ENCODE results near the gene REXO1. TPM values are rescaled to one million over a fixed set of nuclear protein-coding genes. Genes with fewer than 3 reads are reported as not detected.
"Not testable (repeated sequence)": the region's sequence is repeated elsewhere in the genome, so short reads cannot be mapped to it uniquely, and the experiment has no call there.

REXO1 gene
- total and polyA plus RNA-seq, 5 experiments from 2014 or later, result 2.7 to 86.2 (median 6.8) TPM

- ATAC-seq (no peak), DNase-seq (no peak)
- POLR2A ChIA-PET, result no interaction called here
- no peaks in the 10 kb centered on the region for H3K4me1 Mint-ChIP-seq
- H3K4me3 Mint-ChIP-seq, result no peak overlapping the region
- no peak overlapping the region for H3K27ac Mint-ChIP-seq
- H3K36me3 Mint-ChIP-seq, result no peaks in the 10 kb centered on the region
- H3K9me3 Mint-ChIP-seq, result no peaks in the 10 kb centered on the region
- no peaks in the 10 kb centered on the region for H3K27me3 Mint-ChIP-seq
Observed at GRCh38 chr19:1804858-1805257, 43.4 kb downstream of the REXO1 start.

DNA sequence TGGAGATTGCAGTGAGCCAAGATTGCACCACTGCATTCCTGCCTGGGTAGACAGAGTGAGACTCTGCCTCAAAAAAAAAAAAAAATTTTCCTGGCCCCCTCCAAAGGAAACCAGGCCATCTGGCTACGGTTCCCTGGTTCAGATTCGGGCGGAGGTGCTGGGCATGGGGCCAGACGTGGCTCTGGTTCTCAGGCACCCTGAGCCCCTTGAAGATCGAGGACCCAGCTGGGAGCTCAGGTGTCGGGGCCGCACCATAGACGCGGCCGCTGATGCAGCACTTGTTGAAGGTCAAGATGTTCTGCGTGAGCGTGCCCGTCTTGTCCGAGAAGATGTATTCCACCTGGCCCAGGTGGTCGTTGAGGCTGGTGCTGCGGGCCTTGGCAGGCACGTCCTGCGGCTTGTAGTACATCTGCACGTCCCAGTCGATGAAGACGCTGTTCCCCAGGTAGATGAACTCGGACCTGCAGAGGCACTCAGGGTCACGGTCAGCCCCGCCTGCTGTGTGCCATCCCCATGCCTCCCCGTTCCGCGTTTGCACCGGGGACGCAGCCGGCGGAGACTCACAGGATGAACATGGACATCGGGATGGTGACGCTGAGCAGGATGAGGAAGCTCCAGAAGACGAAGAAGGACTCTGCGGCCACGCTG is 48.5 kb downstream of the REXO1 start:
- Mint-ChIP-seq H3K4me1 (peaks cover 0 to 8% (median 3%) of the 10 kb centered on the region in 4 donors), H3K4me3 (no peak overlapping the region), H3K9me3 (no peaks in the 10 kb centered on the region), H3K36me3 (no peaks in the 10 kb centered on the region), H3K27ac (peak overlapping the region in 1 of 10 donors; percentile 48), H3K27me3 (peaks cover 0 to 19% (median 8%) of the 10 kb centered on the region in 5 donors)
- DNase-seq, result no peak
- ATAC-seq, result no peak
- POLR2A ChIA-PET, result no interaction called here

- H3K4me1 Mint-ChIP-seq, H3K9me3 Mint-ChIP-seq, ATAC-seq, DNase-seq, H3K4me3 Mint-ChIP-seq, POLR2A ChIA-PET, H3K36me3 Mint-ChIP-seq: not testable (repeated sequence)
- peak overlapping the region in 1 of 10 donors; percentile 43 for H3K27ac Mint-ChIP-seq
- peaks cover 0 to 25% (median 13%) of the 10 kb centered on the region in 5 donors for H3K27me3 Mint-ChIP-seq
Observed at GRCh38 chr19:1797313-1797712, 51.0 kb downstream of the REXO1 start.

- Mint-ChIP-seq H3K27ac (no peak overlapping the region), H3K4me3 (no peak overlapping the region), H3K4me1 (peaks cover 0 to 8% (median 3%) of the 10 kb centered on the region in 4 donors), H3K27me3 (peaks cover 0 to 25% (median 13%) of the 10 kb centered on the region in 5 donors), H3K36me3 (no peaks in the 10 kb centered on the region), H3K9me3 (no peaks in the 10 kb centered on the region)
- POLR2A ChIA-PET, result no interaction called here
- DNase-seq (no peak), ATAC-seq (no peak)
Observed at GRCh38 chr19:1796395-1797142, 51.7 kb downstream of the REXO1 start.

DNA sequence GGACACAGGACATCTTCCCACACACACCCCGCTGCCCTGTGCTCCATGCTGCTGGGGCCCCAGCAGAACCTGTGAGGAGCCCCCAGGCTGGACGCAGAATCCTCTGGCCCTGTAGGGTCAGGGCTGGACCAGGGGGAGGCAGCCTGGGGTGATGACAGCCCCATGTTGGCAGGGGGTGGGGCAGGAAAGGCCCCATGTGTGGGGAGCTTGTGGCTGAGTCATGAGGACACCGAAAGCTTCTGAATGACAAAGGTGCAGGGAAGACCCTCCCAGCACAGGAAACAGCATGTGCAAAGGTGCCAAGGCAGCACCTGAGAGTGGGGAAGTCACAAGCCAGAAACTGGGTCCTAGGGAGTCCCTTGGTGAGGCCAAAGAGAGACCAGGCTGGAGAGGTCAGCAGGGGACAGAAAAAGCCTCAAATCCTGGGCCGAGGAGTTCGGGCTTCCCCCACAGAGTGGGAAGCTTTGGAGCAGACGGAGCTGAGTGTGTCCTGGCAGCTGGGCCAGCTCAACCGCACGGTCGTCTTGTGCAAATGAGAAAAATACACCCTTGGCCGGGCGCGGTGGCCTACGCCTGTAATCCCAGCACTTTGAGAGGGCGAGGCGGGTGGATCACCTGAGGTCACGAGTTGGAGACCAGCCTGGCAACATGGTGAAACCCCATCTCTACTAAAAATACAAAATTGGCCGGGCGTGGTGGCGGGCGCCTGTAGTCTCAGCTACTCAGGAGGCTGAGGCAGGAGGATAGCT is 53.7 kb downstream of the REXO1 start:
- peaks cover 0 to 8% (median 3%) of the 10 kb centered on the region in 4 donors for H3K4me1 Mint-ChIP-seq
- H3K9me3 Mint-ChIP-seq, result no peaks in the 10 kb centered on the region
- no peak overlapping the region for H3K4me3 Mint-ChIP-seq
- POLR2A ChIA-PET, result interaction anchor here (0.6 kb wide), 1 partner anchor 505 kb away, joined by 3 read pairs; no protein-coding TSS in a partner anchor
- ATAC-seq (no peak), DNase-seq (no peak)
- no peak overlapping the region for H3K27ac Mint-ChIP-seq
- H3K36me3 Mint-ChIP-seq, result no peaks in the 10 kb centered on the region
- H3K27me3 Mint-ChIP-seq, result peaks cover 0 to 36% (median 13%) of the 10 kb centered on the region in 5 donors

DNA sequence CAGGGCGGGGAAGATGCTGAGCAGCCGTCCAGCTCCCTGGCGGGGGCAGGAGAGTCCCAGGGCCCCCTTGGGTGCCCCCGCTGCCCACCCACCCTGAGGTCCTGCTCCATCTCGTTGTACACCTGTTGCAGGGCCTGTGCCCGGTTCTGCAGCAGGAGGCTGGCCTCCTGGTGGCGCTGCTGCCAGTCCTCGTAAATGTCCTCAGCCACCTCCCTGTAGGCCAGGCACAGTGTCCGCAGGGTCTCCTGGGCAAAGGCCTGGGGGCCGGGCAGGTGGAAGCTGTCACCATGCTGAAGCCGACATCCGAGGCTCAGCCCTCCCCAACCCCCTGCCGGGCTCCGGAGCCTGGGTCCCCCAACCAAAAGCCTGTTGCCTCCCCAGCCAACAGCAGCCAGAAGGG is 56.4 kb downstream of the REXO1 start:
- POLR2A ChIA-PET, result no interaction called here

GRCh38 chr19:1790054-1790792 is 58.1 kb downstream of the REXO1 start:
- H3K36me3 Mint-ChIP-seq, result no peaks in the 10 kb centered on the region
- no peak overlapping the region for H3K27ac Mint-ChIP-seq
- ATAC-seq (no peak), DNase-seq (peak in 1 of 10 donors; percentile 23)
- peak overlapping the region in 2 of 10 donors; percentile 11 to 43 for H3K4me3 Mint-ChIP-seq
- POLR2A ChIA-PET, result interaction anchor here (0.6 kb wide), 1 partner anchor 36 kb away, joined by 3 read pairs; no protein-coding TSS in a partner anchor
- peaks cover 0 to 43% (median 6%) of the 10 kb centered on the region in 5 donors for H3K27me3 Mint-ChIP-seq
- no peaks in the 10 kb centered on the region for H3K9me3 Mint-ChIP-seq
- H3K4me1 Mint-ChIP-seq, result peaks cover 0 to 2% (median 0%) of the 10 kb centered on the region in 4 donors

More for the DNA sequence above, 56.4 kb downstream of the REXO1 start:
- H3K27me3 Mint-ChIP-seq, result peaks cover 0 to 45% (median 13%) of the 10 kb centered on the region in 5 donors
- H3K36me3 Mint-ChIP-seq, result no peaks in the 10 kb centered on the region
- no peak overlapping the region for H3K27ac Mint-ChIP-seq
- no peak overlapping the region for H3K4me3 Mint-ChIP-seq
- H3K9me3 Mint-ChIP-seq, result no peaks in the 10 kb centered on the region
- ATAC-seq, result no peak
- H3K4me1 Mint-ChIP-seq, result peaks cover 0 to 8% (median 3%) of the 10 kb centered on the region in 4 donors
- no peak for DNase-seq

GRCh38 chr19:1789261-1790041 is 58.8 kb downstream of the REXO1 start:
- ATAC-seq (no peak), DNase-seq (no peak)
- Mint-ChIP-seq H3K4me3 (no peak overlapping the region), H3K9me3 (no peaks in the 10 kb centered on the region), H3K4me1 (no peaks in the 10 kb centered on the region), H3K36me3 (no peaks in the 10 kb centered on the region), H3K27me3 (peaks cover 1 to 40% (median 5%) of the 10 kb centered on the region in 5 donors), H3K27ac (no peak overlapping the region)
- POLR2A ChIA-PET, result no interaction called here

- Mint-ChIP-seq H3K9me3 (peaks cover 0 to 11% (median 0%) of the 10 kb centered on the region in 9 donors), H3K36me3 (peaks cover 0 to 4% (median 3%) of the 10 kb centered on the region in 3 donors), H3K27ac (no peak overlapping the region)
Observed at GRCh38 chr19:1787116-1787515, 61.2 kb downstream of the REXO1 start.

DNA sequence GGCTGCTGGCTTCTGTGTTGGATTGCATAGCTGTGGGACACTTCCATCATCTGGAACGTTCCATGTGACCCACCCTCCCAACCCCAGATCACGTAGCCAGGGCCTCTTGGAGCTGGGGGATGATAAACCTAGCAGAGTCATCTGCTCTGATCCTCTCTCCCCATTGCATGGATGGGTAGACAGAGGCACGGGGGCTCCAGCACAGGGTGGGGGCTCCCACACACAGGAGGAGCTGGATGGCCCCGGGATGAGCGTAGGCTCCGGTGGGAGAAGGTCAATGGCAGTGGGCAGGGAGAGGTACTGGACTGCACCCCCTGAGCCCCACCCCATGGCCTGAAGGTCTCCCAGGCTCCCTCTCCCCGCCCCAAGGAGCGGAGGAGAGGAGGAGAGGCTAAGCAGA is 61.6 kb downstream of the REXO1 start:
- Mint-ChIP-seq H3K4me1 (no peaks in the 10 kb centered on the region), H3K27me3 (peaks cover 9 to 64% (median 20%) of the 10 kb centered on the region in 5 donors), H3K27ac (no peak overlapping the region), H3K9me3 (peaks cover 0 to 12% (median 0%) of the 10 kb centered on the region in 9 donors), H3K36me3 (peaks cover 0 to 4% (median 3%) of the 10 kb centered on the region in 3 donors), H3K4me3 (no peak overlapping the region)
- DNase-seq (no peak), ATAC-seq (no peak)
- POLR2A ChIA-PET, result interaction anchor here (0.7 kb wide), 1 partner anchor 50 kb away, joined by 7 read pairs; no protein-coding TSS in a partner anchor

More at GRCh38 chr19:1787116-1787515, 61.2 kb downstream of the REXO1 start:
- DNase-seq (no peak), ATAC-seq (no peak)
- H3K4me1 Mint-ChIP-seq, result no peaks in the 10 kb centered on the region
- POLR2A ChIA-PET, result no interaction called here
- peaks cover 9 to 60% (median 16%) of the 10 kb centered on the region in 5 donors for H3K27me3 Mint-ChIP-seq
- no peak overlapping the region for H3K4me3 Mint-ChIP-seq

DNA sequence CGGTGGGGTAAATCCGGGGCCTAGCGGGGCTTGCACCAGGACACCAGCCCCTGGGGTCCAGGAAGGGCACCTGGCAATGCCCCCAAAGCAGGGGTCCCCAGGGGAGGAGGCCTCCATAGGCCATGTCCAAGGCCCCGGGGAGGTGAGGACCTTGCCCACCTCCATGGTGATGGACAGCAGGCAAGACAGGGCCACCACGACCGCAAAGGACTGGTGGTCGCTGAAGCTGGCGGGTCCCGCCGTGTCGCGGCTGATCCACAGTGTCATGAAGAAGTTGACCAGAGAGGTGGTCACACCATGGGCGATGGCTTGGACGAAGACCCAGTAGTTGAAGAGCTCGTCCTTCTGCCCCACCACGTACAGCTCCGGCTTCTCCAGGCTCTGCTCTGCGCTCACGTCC is 63.0 kb downstream of the REXO1 start:
- Mint-ChIP-seq H3K27ac (no peak overlapping the region), H3K4me1 (no peaks in the 10 kb centered on the region)

More for the DNA sequence above, 63.0 kb downstream of the REXO1 start:
- peaks cover 0 to 4% (median 3%) of the 10 kb centered on the region in 3 donors for H3K36me3 Mint-ChIP-seq
- ATAC-seq, result no peak
- H3K27me3 Mint-ChIP-seq, result peaks cover 14 to 65% (median 28%) of the 10 kb centered on the region in 5 donors
- H3K4me3 Mint-ChIP-seq, result no peak overlapping the region
- POLR2A ChIA-PET, result interaction anchor here (0.6 to 1.0 kb wide), 2 partner anchors 872 to 1330 kb away, joined by 4 read pairs; no protein-coding TSS in a partner anchor
- H3K9me3 Mint-ChIP-seq, result peaks cover 0 to 18% (median 0%) of the 10 kb centered on the region in 9 donors
- no peak for DNase-seq

All from naive thymus-derived CD8-positive, alpha-beta T cell (primary cell).